HCT116 (cell line): Measurements from ENCODE around the gene ST14.

ENCODE experiments used
- EGR1 ChIP-seq: IDR thresholded peaks from 2 replicates; pipeline ENCODE4 v1.6.1; 2012; ENCODE audit warnings: low read depth
- POLR2A ChIP-seq: IDR thresholded peaks from 2 replicates; pipeline ENCODE4 v1.7.0; 2011; ENCODE audit warnings: borderline replicate concordance; ENCODE audit not compliant: insufficient read depth, insufficient read length; ENCODE audit errors: extremely low read depth
- ZFX ChIP-seq: fragments of 450-650 bp; IDR thresholded peaks from 2 replicates; pipeline ENCODE4 v1.6.1; 2017
- TF ChIP-seq, protein P1 (sequence below): IDR thresholded peaks from 2 replicates; pipeline ENCODE4 v1.6.1; 2012
- TF ChIP-seq, protein P2 (sequence below), 3 experiments: fragments of 200-600 bp in 1 of 3; sonication (generic) in 1 of 3; IDR thresholded peaks in 2 of 3; conservative IDR thresholded peaks in 1 of 3; 2 replicates each; pipeline ENCODE4 v1.5.1; 2012 to 2017; ENCODE audit warnings: low read depth in 2 of 3, low read length in 2 of 3, antibody characterized with exemption in 1 of 3, borderline replicate concordance in 1 of 3, control low read depth in 1 of 3, mild to moderate bottlenecking in 1 of 3, mixed read lengths in 1 of 3, mixed run types in 1 of 3, moderate library complexity in 1 of 3; ENCODE audit not compliant: insufficient read depth in 1 of 3

DNA sequence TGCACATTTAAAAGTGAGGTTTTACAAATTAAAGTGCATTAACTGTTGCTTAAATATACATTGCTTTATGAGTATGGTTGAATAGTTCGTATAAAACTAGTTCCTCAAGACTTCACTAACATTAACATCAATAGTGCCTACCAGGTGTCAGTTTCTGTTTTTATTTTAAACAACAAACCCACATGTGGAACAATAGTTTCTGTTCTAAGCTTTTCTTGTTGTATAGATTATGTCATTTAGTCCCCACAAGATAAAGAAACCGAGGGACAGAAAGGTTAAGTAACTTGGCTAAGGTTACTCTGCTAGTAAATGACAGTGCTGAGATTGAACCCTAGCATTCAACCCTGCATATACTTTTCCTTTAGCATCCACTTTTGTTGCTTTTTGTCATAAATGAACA lies 41.4 kb upstream of the ST14 start:
- no peak for TF ChIP-seq ZFX
- TF ChIP-seq POLR2A = no peak
- TF ChIP-seq, protein P1, sequence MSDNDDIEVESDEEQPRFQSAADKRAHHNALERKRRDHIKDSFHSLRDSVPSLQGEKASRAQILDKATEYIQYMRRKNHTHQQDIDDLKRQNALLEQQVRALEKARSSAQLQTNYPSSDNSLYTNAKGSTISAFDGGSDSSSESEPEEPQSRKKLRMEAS = no peak
- TF ChIP-seq, protein P2, sequence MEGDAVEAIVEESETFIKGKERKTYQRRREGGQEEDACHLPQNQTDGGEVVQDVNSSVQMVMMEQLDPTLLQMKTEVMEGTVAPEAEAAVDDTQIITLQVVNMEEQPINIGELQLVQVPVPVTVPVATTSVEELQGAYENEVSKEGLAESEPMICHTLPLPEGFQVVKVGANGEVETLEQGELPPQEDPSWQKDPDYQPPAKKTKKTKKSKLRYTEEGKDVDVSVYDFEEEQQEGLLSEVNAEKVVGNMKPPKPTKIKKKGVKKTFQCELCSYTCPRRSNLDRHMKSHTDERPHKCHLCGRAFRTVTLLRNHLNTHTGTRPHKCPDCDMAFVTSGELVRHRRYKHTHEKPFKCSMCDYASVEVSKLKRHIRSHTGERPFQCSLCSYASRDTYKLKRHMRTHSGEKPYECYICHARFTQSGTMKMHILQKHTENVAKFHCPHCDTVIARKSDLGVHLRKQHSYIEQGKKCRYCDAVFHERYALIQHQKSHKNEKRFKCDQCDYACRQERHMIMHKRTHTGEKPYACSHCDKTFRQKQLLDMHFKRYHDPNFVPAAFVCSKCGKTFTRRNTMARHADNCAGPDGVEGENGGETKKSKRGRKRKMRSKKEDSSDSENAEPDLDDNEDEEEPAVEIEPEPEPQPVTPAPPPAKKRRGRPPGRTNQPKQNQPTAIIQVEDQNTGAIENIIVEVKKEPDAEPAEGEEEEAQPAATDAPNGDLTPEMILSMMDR (IDR thresholded peaks at IDR 0.05 in 2 of 3, conservative IDR thresholded peaks at IDR 0.05 in 1 of 3; ENCODE audit: borderline replicate concordance in 1 of 3, insufficient read depth in 1 of 3, low read depth in 2 of 3, low read length in 2 of 3) = no peak
- TF ChIP-seq EGR1 = no peak
